HG03378 (cell line): ENCODE data around the gene MYO5A.

ENCODE experiments used
- ATAC-seq: cut with Tn5 transposase; IDR thresholded peaks from one replicate; pipeline ENCODE4 v1.9.1; 2021; ENCODE audit warnings: mild to moderate bottlenecking, moderate library complexity; ENCODE audit not compliant: unreplicated experiment

The MYO5A gene

DNA sequence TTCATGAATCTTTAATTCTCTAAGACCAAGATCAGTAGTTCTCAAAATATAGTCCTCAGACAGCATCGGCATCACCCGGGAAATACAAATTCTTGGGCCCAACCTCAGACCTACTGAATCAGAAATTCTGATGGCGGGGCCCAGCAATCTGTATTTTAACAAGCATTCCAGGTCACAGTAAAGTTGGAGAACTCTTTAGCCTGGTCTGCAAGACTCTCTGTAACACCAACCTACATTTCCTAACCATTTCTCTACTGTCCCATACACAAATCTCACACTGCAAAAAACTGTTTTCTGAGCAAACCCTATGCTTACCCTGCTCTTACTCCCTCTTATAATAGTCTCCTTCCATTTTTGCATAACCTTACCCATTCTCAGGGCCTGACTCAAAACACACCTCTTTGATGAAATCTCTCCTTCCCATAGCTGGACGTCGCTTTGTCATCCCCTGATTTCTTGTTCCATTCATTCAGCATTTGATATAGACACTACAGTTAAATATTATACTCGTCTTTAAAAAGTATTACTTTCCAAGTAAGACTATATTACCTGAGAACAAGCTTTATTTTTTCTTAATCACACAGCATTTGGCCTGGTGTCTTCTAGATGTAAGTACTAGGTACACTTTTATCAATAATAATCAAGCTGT lies 149.8 kb downstream of the MYO5A start:
- ATAC-seq, result peak; percentile 51

DNA sequence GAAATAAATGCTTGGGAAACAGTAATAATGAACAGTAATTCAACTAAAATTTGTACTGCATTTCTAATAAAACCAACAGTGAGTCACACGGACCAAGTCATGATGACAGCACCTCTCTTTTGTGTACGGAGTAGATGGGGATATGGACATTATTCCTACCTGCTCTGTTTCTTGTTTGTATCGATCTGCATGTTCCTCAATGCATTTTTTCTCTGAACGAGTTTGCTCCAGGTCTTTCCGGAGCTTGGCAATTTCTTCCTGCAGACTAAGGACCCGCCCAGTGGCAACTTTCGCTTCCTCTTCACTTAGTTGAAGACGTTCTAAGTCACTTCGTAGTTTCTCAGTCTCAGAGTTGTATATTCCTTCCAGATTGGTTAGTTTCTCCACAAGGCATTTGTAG lies 158.7 kb downstream of the MYO5A start:
- no peak for ATAC-seq

DNA sequence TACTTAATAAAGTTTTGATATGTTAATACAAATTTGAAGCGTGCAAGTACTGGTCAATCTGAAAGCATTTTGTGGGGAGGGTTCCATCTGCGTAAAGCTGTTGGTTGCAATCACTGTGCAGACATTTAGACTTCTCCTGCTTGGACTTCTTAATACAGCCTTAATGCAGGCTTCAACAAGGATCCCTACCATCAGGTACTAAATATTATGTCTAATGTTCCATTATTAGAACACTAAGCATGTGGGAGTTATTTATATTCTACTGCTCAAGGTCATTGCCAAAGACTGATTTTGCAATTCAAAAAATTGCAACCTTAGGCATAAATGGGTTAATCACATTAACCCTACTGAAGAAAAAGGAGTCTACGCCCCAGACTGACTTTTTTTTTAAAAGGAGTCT lies 159.2 kb downstream of the MYO5A start:
- no peak for ATAC-seq

DNA sequence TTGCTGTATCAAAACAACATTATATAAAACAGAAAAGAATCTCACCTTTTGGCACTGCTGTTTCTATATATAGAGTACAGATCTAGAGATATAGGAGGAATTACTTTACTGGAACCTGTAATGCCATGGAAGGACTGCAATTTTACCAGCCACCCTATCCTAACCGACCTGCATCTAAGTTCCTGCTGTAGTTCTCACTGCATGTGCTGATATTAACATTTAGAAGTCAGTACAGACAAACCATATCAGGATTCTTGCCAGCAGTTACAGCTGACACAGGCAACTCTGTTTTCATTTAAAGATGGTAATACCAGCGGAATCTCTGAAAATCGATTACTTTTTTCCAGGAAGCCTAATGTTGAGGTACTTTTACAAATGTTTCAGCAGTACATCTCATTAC lies 159.7 kb downstream of the MYO5A start:
- ATAC-seq, result no peak

DNA sequence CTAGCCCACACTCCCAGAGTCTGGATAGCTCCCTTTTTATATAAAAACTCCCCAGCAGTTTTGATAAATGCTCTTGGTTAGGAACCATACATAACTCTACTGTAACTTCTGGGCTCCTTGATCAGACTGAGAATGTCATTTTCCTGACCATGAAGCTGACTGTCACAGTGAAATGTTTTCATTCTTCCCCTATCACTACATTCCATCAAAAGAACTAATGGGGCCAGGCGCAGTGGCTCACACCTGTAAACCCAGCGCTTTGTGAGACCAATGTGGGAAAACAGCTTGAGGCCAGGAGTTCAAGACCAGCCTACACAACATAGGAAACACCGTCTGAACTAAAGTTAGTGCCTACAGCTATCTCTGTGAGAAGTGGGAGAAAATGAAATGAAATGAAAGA lies 160.3 kb downstream of the MYO5A start:
- no peak for ATAC-seq

DNA sequence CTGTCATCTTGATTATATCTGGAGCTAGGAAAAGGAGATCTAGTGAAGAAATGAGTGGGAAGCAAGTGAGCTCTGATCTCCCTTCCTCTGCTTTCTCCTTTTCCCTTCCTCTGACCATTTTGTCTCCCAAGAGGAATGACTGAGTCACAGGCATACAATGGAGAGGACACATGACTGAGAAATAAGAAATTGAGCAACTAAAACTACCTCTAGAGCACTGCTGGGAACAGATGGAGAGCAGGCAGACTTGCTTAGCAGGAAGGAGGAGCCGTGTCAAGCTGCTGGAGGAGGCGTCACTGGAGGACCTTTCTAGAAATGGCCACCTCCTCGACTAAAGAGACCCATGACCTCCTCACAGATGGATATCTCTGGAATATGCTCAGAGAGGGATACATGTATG lies 166.2 kb downstream of the MYO5A start:
- ATAC-seq, result no peak

DNA sequence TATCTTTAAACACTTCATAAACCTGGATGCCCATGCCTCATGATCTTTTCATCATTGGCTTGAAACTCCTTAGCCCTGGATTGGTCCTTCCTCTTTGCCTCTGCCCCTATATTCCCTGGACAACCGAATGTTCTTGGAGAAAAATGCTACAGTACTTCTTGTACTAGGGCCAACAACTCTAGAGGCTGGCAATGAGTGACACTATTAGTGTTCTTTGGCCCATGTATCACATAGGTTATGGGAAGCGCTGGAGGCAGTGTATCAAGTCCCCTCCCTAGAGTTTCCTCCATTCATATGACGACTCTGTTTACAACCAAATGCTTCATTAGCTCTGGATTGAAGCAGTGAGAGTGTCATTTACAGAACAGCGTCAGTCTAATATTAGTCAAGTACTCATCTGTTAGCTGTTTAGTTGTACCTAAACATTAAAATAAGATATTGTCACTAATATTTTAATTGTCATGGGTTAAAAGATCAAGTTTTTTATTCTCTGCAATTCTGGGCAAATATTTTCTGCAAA lies 166.6 kb downstream of the MYO5A start:
- ATAC-seq, result no peak

DNA sequence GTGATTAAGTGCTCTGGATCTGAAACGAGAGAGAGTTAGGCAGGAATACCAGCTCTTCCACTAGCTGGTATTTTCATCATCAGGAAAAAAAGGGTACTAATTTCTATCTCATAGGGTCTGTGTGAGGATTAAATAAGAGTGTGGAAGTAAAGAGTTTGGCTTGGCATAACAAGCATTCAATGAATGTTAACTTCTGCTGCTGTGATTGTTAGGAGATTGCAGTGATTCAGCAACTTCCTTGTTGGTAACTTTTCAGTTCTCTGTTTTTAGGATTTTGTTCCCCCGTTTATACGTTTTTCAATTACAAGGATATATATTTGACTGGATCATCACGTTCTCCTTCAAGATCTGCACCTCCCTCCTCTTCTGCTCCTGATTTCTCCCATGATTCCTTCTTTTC lies 167.2 kb downstream of the MYO5A start:
- ATAC-seq, result no peak

DNA sequence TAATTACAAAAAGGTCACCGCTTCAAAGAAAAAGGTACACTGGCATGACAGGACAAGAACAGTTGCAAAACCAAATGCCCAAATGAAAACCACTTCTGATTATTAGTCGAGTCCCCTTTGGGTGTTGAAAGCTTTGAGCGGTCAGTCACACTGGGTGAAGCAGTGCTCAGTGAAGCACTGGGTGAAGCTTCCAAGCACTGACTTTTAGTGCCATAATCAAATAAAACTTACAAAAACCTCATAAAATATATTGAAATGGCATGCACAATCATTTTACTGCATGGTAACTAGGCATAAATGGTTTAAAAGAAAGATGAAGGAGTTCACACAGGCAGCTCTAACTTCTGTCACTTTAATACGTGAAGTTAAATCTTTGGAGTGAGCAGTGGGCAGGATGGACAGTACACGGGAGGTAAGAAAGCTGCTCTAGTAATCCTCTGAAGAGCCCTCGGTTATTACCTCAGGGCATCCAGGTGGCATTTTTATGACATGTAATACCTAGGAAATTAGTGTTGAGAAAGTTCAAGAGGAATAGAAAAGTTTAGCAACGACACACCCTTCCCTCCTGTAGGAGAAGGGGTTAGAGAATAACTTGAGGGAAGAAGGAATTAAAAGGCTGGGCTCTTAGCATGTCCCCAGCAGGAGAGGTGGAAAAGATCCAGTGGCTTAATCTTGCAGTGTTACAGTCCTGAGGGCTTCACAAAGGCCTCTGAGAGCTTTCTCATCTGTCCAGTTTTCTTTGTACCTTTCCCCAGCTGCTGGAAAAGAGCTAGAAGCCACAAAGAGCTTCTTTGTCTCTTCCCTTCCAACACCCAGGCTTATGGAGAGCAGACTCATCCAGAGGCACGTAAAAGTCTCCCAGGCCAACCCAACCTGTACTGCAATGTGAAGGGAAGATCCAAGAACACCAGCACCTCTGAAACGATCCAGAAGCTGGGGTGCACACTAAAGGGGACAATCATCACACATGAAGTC lies 168.2 kb downstream of the MYO5A start:
- no peak for ATAC-seq

DNA sequence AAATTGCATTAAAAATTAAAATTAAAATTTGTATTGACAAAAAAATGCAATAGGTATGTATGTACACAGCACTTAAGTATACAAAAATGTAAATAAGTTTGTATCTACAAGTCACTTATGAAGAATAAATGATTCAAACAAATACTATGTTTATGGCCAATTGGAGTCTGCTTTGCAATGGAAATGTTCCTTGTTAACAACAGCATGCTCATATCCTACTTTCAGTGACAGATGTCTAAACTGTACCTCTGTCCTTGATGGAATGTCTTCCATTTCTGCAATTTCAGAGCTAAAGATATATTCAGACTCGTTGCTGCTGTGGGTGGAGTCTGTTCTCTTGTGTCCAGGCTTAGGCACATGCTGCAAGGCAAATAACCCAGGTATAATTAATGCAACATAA lies 169.0 kb downstream of the MYO5A start:
- no peak for ATAC-seq

DNA sequence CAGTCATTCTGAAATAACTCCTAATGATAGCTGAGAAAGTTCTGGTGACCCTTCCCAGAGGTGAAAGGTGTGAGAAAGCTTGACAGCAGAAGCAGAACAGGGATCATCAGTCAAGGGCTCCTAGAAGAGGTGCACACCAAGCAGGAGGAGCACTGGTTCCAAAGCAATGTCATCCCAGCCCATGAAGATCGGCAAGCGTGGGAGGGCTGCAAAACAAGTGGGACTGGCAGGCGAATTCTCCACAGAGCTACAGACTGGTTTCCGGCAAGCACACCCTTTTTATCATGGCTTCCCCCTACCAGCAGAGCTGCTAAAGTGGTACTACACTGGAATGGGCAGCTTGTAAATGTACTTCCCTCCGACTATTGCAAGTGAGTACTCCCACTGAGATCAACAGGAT lies 170.7 kb downstream of the MYO5A start:
- no peak for ATAC-seq

DNA sequence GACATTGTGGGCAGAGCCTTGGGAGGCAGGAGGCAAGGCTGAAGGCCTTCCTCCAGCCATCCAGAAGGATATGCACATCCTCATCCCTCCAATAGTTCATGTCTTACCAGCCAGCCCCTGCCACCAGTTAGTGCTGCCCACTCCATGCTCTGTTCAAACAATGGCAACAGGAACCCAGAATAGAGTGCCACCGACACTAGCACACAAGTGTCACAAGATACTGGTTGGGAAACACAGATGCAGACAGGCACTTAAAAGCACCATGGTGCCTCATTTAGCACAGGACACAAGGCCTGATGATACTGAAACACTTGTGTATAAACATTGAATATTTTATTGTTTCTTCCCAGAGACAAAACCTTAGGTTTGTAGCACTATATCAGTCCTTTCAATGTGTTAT lies 176.6 kb downstream of the MYO5A start:
- ATAC-seq, result no peak

DNA sequence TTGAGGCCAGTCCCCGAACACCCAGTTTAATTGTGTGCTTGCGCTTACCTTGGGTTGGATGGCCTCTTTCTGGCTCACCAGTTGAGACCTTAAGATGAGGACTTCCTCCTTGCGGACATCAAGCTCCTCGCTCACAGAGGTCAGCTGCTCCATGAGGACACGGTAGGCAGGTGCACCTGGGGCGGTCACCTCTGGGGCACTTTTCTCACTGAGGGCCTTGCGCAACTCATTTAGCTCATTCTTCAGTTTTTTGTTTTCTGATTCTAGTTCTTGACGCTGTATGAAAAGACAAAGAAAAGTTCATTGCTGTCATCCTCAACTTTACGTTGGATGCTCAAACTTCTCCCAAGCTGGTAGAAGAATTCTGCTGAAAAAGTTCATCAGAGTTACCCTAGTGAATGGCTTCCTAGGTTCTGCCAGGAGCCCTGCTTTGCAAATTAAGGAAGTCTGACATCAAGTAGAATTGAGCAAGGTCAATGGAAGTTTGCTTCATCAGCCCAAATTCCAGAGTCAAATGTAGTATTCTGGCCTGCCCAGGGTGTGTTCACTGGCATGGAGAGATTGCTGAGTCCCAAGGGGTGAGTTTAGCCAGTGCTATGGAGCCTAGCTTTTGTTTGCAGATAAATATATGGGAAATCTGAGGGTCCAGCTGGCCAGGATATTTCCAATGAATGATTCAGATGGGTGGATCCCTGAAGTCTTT lies 177.3 kb downstream of the MYO5A start:
- ATAC-seq, result no peak

DNA sequence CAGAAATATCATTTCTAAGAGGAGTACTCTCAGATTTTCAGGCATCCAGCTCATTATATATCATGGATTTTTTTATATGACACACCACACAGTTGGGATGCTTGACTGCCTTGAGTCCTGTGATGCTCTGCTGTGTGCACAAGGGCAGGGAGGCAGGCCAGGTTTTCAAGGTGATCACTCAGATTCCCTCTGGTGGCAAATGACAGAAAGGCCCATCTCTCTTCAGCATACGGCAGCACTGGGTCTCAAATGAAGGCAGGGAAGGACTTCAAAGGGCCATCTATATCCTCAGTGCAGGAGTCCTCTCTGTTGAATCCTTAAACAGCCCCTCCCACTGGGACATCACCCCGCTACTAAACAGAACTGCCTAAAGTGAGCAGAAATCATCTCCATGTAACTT lies 178.3 kb downstream of the MYO5A start:
- ATAC-seq, result no peak

DNA sequence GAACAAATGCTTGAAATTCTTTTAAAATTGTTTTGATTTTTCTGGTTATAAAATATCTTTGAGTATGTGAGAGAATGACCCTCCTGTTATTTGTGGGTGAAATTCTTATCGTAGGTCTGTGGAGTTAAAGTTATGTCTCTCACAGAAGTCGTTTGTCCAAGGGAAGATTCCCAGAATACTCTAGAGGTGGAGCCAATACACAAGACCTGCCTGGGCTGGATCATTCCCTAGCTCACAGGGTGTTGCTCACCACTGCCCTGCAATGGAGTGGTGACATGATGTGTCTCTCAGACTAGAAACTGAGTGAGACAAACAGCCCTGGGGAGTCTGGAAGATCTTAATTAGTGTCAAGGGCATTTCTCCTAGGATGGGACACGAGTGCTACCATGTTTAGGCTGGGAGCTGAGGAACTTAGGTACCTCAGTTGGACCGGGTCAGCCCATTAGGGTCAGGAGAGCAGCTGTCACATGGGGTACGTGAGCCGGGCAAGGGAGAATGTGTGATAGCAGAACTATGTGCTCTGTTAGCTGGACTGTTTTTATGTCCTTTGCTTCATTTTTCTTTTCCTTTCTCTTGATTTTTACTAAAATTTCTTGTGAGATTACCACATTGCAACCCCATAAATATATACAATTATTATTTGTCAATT lies 179.5 kb downstream of the MYO5A start:
- no peak for ATAC-seq

DNA sequence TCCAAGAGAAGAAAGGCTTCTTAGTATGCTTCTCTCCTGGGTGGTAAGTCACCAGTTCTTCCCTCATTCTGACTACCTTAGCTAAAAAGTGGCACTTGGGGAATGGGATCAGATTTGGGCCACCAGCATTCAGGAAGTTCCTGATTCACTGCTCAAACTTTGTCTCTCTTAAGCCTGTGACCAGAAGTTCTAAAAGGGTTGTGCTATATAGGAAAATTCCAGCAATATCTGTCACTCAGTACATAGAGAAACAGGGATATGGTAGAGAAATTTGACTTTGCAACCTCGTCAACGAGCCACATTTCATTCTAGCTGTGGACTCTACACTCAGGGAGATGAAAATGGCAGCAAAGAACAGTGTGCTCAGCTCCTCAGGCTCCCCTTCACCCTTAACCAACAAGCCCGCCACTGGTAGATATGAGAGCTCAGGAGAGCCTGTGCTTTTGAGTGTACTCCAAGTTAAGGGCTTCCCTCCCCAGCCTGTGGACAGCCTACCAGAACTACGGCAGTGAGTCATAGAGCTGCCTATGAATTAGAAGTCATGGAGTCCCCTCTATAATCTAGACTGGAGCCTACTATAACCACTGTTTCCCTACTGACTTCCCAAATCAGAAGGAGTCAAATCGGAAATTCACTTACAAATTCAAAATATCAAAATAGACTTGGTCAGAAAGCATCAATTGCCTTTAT lies 180.5 kb downstream of the MYO5A start:
- ATAC-seq, result no peak

DNA sequence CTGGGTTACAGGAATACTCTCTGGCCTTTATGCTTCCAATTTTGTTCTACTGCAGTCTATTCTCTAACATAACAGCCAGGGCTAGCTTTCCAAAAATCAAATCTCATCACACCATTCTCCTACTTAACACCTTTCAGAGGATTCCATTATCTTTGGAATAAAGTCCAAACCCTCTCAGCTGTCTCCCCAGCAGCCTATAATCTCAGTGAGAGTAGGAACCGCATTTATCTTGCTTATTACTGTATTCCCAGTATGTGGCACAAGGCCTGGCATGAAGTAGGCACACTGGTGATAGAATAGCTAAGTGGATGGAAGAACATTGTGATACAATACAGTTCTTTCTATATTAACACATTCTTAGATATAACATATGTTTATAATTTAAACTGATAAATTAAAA lies 184.1 kb downstream of the MYO5A start:
- ATAC-seq, result no peak

DNA sequence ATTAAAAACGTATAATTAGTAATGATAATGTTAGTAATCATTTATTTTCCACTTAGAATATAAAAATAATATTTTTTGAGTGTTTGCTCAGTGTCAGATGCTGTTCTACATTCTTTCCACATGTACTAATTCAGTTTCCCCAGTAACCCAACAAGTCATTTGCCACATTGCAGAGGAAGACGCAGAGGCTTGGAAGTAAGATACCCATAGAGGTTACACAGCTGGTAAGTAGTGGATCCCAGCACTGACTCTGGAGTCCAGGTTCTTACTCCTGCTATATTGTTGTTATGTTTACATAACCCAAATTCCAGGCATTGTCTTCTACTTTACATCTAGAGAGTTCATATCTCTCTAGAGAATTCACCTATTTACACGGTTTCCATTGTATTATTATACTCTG lies 184.8 kb downstream of the MYO5A start:
- no peak for ATAC-seq

DNA sequence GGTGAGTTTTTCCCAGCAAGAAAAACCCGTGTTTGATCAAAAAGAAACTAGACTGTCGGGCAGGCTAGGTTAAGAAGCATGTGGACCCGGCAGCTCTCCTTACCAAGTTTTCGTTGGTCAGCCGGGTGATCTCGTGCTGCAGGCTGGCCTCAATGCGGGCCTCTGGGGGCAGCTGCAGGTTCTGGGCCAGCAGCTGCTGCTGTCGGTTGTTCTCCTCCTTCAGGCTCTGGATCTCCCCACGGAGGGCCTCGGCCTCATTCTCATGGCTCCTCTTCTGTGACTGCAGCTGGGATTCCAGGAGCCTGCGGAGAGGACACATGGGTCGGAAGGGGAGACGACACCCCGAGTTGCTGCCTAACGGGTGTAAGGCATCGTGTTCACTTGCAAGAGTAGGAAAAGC lies 188.6 kb downstream of the MYO5A start:
- no peak for ATAC-seq

DNA sequence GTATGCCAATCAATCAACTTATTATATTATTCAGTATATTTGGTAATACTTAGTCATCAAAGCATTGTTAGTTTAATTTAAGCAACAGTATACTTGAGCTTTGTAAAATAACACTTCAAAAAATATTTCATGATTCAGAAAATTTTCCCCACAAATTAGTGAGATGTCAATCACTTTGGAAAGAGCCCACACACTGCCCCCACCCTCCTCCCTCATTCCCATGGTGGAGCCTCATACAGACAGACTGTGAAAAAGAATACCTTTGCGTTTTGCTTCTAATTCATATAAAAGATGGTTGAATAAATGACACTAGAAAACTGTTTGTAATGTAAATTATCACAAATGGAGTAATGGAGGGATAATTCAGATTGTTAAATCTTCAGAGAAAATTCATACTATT lies 189.8 kb downstream of the MYO5A start:
- no peak for ATAC-seq
